GM19452 (cell line): ENCODE data around the gene TRPM3.

Experiments
- ATAC-seq: cut with Tn5 transposase; IDR thresholded peaks from one replicate; pipeline ENCODE4 v1.9.1; 2021; ENCODE audit not compliant: unreplicated experiment

Gene TRPM3

GRCh38 chr9:71121275-71122021 lies at the start of gene TRPM3:
Gene TRPM3 (minus strand): TSS chr9:71121621. CDS start chr9:71121354, 267 bp downstream.
- no peak for ATAC-seq

DNA sequence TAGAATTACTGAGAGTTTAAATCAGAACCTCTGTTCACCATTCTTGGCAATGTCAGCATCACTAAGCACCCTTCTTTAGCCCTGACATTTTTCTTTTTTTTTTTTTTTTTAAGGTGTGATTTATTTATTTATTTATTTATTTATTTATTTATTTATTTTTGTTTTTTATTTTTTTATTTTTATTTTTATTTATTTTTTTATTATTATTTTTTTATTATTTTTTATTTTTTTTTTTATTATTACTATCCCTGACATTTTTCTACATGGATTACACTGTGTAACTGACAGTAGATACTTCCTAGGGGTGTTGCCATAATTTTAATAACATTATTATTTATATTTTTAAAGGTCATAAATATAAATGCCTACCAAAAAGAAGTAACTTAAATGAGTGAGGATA lies 47.0 kb upstream of the TRPM3 start:
- ATAC-seq = no peak

DNA sequence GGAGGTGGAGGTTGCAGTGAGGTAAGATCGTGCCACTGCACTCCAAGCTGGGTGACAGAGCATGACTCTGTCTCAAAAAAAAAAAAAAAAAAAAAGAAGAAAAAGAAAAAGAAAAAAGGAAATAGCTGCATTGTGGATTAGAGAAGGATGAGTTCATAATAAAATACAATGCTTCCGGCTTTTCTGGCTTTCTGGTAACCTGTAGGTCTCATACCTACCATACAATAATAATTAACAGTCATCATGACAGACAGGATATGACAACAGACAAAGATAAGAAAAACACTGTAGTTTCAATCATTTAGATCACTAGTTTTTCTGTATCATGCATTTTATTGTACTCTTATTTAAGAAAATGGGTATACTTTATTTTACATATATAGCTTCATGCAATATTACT lies 40.7 kb upstream of the TRPM3 start:
- no peak for ATAC-seq

DNA sequence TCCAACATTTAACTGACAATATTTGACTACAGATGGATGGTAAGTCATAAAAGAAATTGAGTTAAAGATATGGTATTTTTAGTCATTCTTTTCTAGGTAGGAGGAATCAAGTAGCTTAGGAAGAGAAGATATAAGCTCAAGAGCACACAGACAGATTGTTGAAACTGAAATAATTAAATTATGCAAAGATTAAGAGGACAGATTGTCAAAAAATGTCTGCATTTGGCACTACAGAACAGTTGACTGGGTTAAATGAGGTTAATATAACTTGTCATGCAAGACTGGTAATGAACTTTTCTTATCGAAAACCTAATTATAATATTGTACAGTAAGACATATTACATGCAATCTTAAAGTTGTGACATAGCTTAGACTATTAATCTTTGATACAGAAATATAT lies 36.3 kb upstream of the TRPM3 start:
- ATAC-seq = no peak

- no peak for ATAC-seq
These were observed 25.9 kb upstream of the TRPM3 start for GRCh38 chr9:71147368-71147767.

DNA sequence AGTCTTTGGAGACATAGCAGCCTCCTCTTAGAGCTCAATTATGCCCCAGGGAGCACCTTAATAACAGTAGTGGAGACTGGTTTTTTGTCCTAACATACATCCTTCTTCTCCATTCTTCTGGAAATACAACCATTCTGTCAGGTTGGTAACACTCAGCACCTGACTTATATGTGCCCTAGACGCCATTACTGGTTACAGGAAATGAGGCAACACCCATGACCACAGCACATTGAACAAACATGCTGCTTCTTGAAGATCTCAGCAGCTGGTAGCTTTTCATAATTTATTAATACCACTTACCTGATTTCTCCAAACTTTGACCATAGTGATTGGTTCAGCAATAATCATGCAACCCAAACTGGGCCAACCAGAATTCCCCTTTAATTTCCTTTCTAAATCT lies 25.1 kb upstream of the TRPM3 start:
- ATAC-seq = no peak

DNA sequence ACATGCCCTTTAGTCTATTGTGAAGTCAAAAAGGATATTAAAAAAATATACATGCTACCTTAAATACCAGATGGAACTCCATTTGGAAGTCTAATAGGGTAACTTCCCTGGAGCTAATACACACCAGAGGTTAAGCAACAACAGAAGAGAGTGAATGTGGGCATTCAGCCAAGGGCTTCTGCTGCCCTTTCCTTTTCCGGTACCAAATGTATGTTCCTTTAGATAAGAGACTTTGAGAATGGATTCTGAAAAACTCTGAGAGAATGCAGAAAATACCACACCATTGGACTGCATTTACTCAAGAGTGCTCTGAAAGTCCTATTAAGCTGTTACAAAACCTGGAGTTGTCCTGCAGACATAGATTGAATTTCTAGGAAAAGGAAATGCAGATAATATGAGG lies 23.8 kb upstream of the TRPM3 start:
- no peak for ATAC-seq

DNA sequence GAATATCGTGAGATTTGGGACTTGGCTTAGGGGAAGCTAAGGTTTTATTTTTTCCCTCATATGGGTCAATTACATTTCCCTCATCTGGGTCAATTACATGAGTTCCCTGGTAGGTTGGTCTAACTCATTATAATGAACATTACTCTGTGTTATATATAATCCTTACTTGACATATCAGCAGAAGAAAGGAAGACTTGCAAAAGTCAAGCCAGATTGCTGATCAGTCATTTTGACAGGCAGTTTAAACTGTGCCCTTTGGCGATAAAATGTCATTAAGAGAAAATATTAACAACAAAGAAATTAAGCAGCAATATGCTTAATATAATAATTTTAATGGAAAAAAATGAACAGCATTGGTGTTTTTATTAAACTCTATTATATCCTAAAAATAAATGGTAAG lies 23.1 kb upstream of the TRPM3 start:
- no peak for ATAC-seq

DNA sequence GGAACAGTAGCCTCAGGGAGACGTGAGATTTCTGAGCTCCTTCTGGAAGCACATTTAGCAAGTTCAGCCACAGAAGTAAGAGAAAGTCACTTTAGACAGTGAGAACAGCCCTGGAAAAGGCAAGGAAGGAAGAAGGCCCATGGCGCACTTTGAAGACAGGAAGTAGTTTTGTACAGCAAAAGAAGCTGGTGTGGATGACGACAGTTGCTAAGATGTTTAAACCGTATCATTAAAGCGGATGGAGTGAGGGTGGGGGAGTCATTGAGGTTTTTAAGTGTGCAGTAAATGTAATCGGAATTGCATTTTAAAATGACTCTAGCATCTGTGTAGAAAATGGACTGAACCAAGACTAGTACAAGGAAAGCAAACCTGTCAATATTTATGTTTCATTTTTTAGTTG lies 15.3 kb upstream of the TRPM3 start:
- no peak for ATAC-seq

GRCh38 chr9:71131145-71131544 lies 9.7 kb upstream of the TRPM3 start:
- ATAC-seq = no peak

- ATAC-seq = no peak
These were observed 9.1 kb upstream of the TRPM3 start for GRCh38 chr9:71130521-71130920.

DNA sequence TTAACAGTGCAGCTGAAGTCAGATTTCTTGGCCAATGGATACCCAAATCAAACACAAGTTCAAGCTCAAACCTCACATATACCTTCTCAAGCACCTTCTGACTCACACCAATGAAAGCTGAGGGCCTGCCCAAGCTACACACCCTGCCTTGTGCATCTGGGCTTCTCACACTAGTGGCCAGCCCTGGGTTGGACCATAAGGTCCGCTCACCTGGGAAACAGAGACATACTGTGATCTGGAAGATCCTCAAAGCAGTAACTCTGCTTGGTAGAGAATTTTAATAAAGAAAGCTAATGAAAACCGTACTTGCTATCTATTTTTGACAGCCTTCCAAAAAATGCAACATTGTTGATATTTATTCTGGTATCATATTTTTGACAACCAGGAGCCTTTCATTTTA lies 7.4 kb upstream of the TRPM3 start:
- no peak for ATAC-seq

DNA sequence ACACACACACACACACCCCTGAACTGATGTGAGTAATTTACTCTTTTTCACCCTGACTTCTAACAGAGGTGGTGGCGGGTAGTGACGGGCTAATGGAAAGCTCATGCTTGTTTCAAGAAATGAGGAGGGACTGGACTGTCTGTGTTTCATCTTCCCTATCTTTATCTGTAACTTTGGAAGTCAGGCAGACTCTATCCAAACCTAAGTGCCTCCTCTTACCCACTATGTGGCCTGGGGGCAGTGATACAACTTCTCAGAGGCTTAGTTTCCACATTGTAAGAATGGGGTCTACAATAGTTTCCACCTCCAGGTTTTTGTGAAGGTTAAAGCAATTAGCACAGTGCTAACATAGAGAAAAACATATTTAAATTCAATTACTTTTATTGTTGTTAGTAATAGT lies 5.9 kb upstream of the TRPM3 start:
- ATAC-seq = no peak

DNA sequence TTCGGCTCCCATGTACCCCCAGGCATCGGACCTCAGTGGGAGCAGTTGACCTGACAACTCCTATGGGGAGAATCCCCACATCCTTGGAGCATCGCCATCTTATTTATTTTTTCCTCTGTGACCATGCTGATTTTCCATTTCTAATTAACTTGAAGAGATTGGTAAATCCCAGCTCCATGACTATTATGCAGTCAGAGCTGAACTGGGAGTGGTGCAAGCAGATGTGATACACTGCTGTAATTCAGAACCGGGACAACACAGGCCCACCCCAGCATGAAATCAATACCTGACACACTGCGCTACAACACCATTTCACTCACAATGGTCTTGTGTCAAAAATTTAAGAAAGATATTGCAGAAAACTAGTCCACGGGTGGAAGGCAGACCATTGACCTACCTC lies 1.0 kb upstream of the TRPM3 start:
- ATAC-seq = no peak

DNA sequence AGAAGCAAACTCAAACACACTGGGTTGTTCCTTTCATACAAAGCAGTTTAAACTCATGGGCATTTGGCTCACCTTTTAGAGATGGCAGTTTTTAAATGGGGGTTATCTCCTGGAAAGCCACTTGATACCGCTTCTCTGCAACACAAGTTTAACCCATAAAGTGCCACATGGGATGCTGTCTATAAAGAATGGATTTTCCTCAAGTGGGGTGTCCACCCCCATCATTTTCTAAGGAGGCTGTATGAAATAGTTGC lies 528 bp upstream of the TRPM3 start:
- no peak for ATAC-seq

- ATAC-seq = no peak
These were observed 747 bp downstream of the TRPM3 start for GRCh38 chr9:71120501-71121247.

- no peak for ATAC-seq
These were observed 1.7 kb downstream of the TRPM3 start for GRCh38 chr9:71119746-71120145.

GRCh38 chr9:71118324-71118723 lies 3.1 kb downstream of the TRPM3 start:
- no peak for ATAC-seq

DNA sequence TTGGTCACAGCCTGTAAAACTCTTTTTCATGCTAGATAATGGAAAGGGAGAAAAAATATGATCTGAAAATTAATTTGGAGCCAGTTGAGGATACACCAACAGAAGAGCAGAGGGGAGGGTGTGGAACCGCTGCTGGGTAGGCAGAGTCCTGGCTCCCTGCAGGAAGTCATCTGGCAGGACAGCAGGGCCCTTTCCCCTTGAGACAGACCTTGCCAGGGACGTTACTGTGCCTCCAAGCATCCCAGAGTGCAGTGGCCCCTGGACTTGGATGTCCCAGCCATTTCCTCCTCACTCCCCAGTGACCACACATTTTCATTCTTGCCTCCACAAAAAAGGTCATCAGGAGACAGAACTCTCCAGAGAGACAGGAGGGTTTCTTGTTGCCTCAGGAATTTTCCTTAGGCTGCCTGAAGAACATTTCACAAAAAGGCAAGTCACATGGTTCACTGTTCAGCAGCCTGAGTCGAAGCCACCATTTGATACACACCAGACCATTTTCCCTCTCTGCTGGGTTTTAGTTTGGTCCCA lies 5.9 kb downstream of the TRPM3 start:
- ATAC-seq = no peak

DNA sequence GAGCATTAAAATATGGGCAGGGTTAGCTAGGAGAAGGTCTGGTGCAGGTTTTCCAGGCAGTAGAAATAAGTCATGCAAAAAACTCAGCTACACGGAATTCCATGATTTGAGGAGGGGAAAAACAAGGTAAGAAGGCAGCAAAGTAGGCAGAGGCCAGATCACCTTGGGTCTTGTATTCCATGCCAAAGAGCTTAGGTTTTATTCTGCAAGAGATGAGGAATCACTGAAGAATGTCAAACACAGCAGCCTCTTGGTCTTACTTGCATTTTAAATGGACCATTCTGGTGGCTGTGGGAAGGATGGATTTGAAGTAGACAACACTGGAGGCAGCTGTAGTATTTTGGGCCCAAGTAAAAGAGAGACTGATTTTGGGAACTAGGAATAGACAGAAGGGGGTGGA lies 8.6 kb downstream of the TRPM3 start:
- ATAC-seq = no peak

- no peak for ATAC-seq
These were observed 12.5 kb downstream of the TRPM3 start for GRCh38 chr9:71108937-71109336.

DNA sequence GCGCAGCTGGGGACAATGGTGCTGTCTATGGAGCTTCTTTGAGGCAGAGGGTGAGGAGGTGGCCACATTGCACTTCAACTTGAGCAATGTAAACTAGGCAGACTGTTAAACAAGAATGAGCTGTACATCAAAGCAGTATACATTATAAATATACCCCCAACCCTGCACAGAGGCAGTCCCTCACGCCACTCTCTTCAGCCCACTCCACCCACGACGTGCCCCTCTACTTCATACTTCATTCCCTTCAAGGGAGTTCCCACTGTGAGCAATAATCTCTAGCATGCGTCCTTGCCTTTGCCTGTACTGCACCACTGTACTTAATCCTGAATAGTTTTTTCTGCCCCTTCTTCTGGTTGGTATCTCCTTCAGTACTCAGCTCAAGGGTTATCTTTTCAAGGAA lies 14.4 kb downstream of the TRPM3 start:
- no peak for ATAC-seq

- ATAC-seq = no peak
These were observed 16.2 kb downstream of the TRPM3 start for GRCh38 chr9:71105192-71105591.
